ENCODE data around the gene PTPN4.

- TF ChIP-seq CTCF (conservative IDR thresholded peaks at IDR 0.05; ENCODE audit: low read length) (no peak), EZH2phosphoT487 (IDR thresholded peaks at IDR 0.05; ENCODE audit: borderline replicate concordance) (no peak)
Measured at GRCh38 chr2:119765433-119766002, 5.8 kb downstream of the PTPN4 start.

Measured in Loucy (cell line).